Measurements from ENCODE around the gene CAMSAP2. TPM values are rescaled to one million over a fixed set of nuclear protein-coding genes. Genes with fewer than 3 reads are reported as not detected.

The CAMSAP2 gene
- total and polyA plus RNA-seq, 2 donors (not counting 3 experiments of a cell fraction or from before 2014, with no cell fraction given): 6.7 to 45.5 TPM

- dilution Hi-C loops (cut with MboI; ENCODE audit: extremely low pct_ligation_motif_present, low sequenced_read_pairs): no loop called here
- no peaks in the 10 kb centered on the region for H3K9me3 ChIP-seq (replicated peaks; ENCODE audit: control insufficient read depth, insufficient read depth, low read length)
- no peaks in the 10 kb centered on the region for H3K79me2 ChIP-seq (ENCODE audit: control insufficient read depth, insufficient read depth, low read length)
- ChIA-PET CTCF (no interaction called here), POLR2A (no interaction called here)
- H3K27me3 ChIP-seq (ENCODE audit: control insufficient read depth in 2 of 2, insufficient read depth in 2 of 2, low read length in 2 of 2): peaks cover 22 to 28% of the 10 kb centered on the region in 2 experiments
- no peaks in the 10 kb centered on the region for H4K20me1 ChIP-seq (replicated peaks; ENCODE audit: control insufficient read depth, extremely low read depth, insufficient read depth, low read length)
- DNase-seq (ENCODE audit: low read depth, low spot score): no peak
- H3K4me2 ChIP-seq (ENCODE audit: insufficient read depth, low read length): no peak overlapping the region
- intact Hi-C loops (cut with micrococcal nuclease): no loop called here
- no peaks in the 10 kb centered on the region for H3K9me1 ChIP-seq (replicated peaks; ENCODE audit: control insufficient read depth, extremely low read depth, insufficient read depth, low read length)
- BruUV-seq (replicated peaks): no TSS peak
- no peaks in the 10 kb centered on the region for H3K4me1 ChIP-seq (ENCODE audit: control insufficient read depth, extremely low read depth, insufficient read depth, low read length)
- no peak overlapping the region for H3K4me3 ChIP-seq (replicated peaks in 1 of 3; ENCODE audit: insufficient read depth in 1 of 3, low read depth in 1 of 3, low read length in 3 of 3)
- H2AFZ ChIP-seq (ENCODE audit: low read depth, low read length): no peak overlapping the region
- no peak for FAIRE-seq
- TF ChIP-seq EZH2 (IDR thresholded peaks at IDR 0.05; ENCODE audit: borderline replicate concordance, low read depth, low read length, severe bottlenecking) (no peak), CTCF (IDR thresholded peaks at IDR 0.05; ENCODE audit: extremely low read depth in 1 of 2, insufficient read depth in 1 of 2, low read depth in 1 of 2, low read length in 2 of 2) (no peak), POLR2A (IDR thresholded peaks at IDR 0.05; ENCODE audit: low read depth, low read length) (no peak), FOS (IDR thresholded peaks at IDR 0.05; ENCODE audit: borderline replicate concordance, insufficient read depth, low read length) (no peak)
- no peak overlapping the region for H3K27ac ChIP-seq (ENCODE audit: insufficient read depth, low read depth, low read length)
- no peak overlapping the region for H3K9ac ChIP-seq (replicated peaks; ENCODE audit: extremely low read depth, insufficient read depth, low read length)
- no peaks in the 10 kb centered on the region for H3K36me3 ChIP-seq (ENCODE audit: control insufficient read depth in 2 of 2, extremely low read depth in 1 of 2, insufficient read depth in 2 of 2, low read length in 2 of 2)
These were observed 148.3 kb downstream of the CAMSAP2 start for GRCh38 chr1:200887036-200887435.

GRCh38 chr1:200887772-200888348, 149.2 kb downstream of the CAMSAP2 start:
- no TSS peak for BruUV-seq (replicated peaks)
- dilution Hi-C loops (cut with MboI; ENCODE audit: extremely low pct_ligation_motif_present, low sequenced_read_pairs): no loop called here
- Histone ChIP-seq H3K9me1 (replicated peaks; ENCODE audit: control insufficient read depth, extremely low read depth, insufficient read depth, low read length) (no peaks in the 10 kb centered on the region), H3K79me2 (ENCODE audit: control insufficient read depth, insufficient read depth, low read length) (no peaks in the 10 kb centered on the region), H3K27ac (ENCODE audit: insufficient read depth, low read depth, low read length) (no peak overlapping the region), H3K9ac (replicated peaks; ENCODE audit: extremely low read depth, insufficient read depth, low read length) (no peak overlapping the region), H3K4me2 (ENCODE audit: insufficient read depth, low read length) (no peak overlapping the region), H2AFZ (ENCODE audit: low read depth, low read length) (no peak overlapping the region), H3K36me3 (ENCODE audit: control insufficient read depth in 2 of 2, extremely low read depth in 1 of 2, insufficient read depth in 2 of 2, low read length in 2 of 2) (no peaks in the 10 kb centered on the region), H3K4me1 (ENCODE audit: control insufficient read depth, extremely low read depth, insufficient read depth, low read length) (no peaks in the 10 kb centered on the region), H3K4me3 (replicated peaks in 1 of 3; ENCODE audit: insufficient read depth in 1 of 3, low read depth in 1 of 3, low read length in 3 of 3) (no peak overlapping the region), H3K27me3 (ENCODE audit: control insufficient read depth in 2 of 2, insufficient read depth in 2 of 2, low read length in 2 of 2) (peaks cover 30 to 36% of the 10 kb centered on the region in 2 experiments), H3K9me3 (replicated peaks; ENCODE audit: control insufficient read depth, insufficient read depth, low read length) (no peaks in the 10 kb centered on the region), H4K20me1 (replicated peaks; ENCODE audit: control insufficient read depth, extremely low read depth, insufficient read depth, low read length) (no peaks in the 10 kb centered on the region)
- intact Hi-C loops (cut with micrococcal nuclease): no loop called here
- TF ChIP-seq MAX (IDR thresholded peaks at IDR 0.05; ENCODE audit: insufficient read depth, insufficient read length) (no peak), JUN (IDR thresholded peaks at IDR 0.05; ENCODE audit: borderline replicate concordance, insufficient read depth, insufficient read length, low read depth) (no peak), GATA2 (IDR thresholded peaks at IDR 0.05; ENCODE audit: insufficient read depth, insufficient read length, low read depth, low read length) (no peak), POLR2AphosphoS5 (IDR thresholded peaks at IDR 0.05; ENCODE audit: insufficient read depth, low read depth, low read length) (no peak), CTCF (IDR thresholded peaks at IDR 0.05; ENCODE audit: extremely low read depth in 1 of 2, insufficient read depth in 1 of 2, low read depth in 1 of 2, low read length in 2 of 2) (no peak), POLR2A (IDR thresholded peaks at IDR 0.05; ENCODE audit: low read depth, low read length) (no peak), FOS (IDR thresholded peaks at IDR 0.05; ENCODE audit: borderline replicate concordance, insufficient read depth, low read length) (no peak), MYC (IDR thresholded peaks at IDR 0.05; ENCODE audit: low read depth, low read length) (no peak), EZH2 (IDR thresholded peaks at IDR 0.05; ENCODE audit: borderline replicate concordance, low read depth, low read length, severe bottlenecking) (no peak)
- FAIRE-seq: no peak
- CTCF ChIA-PET: interaction anchor here (1.0 to 2.3 kb wide), 5 partner anchors 9 to 266 kb away, joined by 3 to 7 read pairs (median 4); no protein-coding TSS in a partner anchor
- POLR2A ChIA-PET: no interaction called here
- no peak for DNase-seq (ENCODE audit: low read depth, low spot score)

All from endothelial cell of umbilical vein (primary cell).